ENCODE results near the gene BICC1. TPM values are rescaled to one million over a fixed set of nuclear protein-coding genes. Genes with fewer than 3 reads are reported as not detected.

Gene BICC1
- total RNA-seq, 1 donor from 2014 or later, result 30.3 TPM

DNA sequence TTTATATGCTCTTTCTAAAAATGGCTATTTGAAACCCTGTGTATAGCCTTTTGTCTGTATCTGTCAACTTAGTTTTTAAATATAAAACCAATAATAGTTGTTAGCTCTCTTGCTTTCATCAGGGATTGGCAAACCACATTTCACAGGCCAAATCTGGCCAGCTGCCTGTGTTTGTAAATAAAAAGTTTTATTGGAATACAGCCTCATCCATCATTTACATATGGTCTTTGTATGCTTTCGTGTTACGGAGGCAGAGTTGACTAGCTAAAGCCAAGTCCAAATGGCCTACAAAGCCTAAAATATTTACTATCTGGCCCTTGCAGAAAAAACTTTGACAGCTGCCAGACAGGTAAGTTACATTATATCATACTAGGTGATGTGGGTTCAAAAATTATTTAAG is 235.0 kb downstream of the BICC1 start:
- DNase-seq, result no peak

DNA sequence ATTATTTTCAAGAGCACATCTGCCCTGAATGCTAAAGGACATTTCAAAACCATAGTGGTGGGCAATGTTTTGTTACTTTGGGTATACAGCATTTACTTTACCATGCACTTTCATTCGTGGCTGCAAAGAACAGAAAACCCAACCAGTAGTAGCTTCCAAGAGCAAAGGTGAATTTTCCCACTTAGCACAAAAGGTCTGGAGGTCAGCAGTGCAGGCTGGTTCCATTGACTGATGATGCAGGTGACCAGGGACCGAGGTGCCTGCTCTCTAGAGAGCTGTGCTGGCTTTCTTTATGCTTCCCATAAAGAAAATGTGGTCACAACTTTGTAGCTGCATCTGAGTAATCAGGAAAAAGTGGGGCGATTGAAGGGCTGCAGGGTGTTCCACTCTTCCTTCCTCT is 240.0 kb downstream of the BICC1 start:
- DNase-seq, result no peak

DNA sequence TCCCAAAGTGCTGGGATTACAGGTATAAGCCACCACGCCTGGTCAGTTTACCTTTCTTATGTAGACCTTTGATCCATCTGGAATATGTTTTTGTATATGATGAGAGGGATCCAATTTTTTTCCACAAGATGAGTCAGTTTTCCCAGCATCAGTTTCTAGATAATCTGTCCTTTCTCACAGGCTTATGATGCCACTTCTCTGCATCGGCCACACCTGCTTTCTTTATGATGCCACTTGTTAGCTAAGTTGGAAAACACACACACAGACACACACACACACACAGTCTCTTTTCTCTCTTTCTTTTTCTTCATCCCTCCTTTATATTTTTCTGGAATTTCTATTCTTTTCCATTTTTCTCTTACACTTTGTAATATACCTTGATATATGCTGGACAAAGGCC is 240.8 kb downstream of the BICC1 start:
- DNase-seq, result no peak

DNA sequence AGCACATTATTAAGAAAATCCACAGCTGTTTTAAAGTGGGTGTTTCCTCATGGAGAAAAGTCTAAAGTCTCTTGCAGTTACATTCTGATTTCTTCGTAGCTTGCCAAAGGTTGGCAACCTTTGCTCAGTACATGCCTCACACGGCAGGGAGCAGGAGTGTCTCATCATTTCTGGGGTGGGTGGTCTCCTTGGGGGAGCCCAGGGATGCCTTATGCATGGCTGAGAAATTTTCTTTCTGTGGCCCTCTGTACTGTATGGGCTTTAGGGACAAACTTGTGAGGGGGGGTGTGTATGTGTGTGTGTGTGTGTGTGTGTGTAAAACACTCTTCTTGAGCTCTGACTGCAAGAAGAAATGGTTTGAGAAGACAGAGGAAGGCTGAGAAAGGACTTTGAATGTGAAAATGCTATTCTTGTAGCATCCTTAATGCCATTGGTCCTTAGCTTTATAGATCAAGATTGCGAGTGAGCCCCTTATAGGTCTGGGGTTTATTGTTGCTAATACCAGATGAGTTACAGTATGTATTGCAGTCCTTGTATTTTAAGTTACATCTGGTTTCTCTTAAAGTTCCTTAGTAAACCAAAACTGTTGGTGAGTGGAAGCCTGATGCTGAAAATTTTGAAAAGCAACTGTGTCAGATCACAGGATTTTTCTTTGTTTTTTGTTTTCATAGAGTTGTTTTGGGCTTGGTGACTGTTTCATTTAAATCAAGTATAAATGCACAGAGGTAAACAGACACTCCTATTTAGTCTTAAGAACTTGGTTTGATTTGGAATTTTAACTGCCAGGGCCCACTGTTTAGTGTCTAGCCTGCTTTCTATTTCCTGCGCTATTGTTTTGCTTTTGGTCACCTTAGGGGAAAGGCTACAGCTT is 242.0 kb downstream of the BICC1 start:
- peak; percentile 72 for DNase-seq

DNA sequence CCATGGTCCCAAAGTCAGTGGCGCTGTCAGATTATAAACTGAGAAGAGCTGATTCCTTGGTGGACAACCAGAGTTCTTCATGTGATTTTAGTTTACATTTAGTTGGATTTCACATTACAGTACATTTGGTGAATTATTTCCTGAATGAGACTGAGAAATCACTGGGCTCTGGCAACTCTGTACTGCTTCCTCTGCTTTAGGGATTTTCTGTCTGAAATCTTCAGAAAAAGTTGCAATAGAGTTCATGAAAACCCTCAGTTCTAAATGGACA is 242.6 kb downstream of the BICC1 start:
- DNase-seq, result no peak

DNA sequence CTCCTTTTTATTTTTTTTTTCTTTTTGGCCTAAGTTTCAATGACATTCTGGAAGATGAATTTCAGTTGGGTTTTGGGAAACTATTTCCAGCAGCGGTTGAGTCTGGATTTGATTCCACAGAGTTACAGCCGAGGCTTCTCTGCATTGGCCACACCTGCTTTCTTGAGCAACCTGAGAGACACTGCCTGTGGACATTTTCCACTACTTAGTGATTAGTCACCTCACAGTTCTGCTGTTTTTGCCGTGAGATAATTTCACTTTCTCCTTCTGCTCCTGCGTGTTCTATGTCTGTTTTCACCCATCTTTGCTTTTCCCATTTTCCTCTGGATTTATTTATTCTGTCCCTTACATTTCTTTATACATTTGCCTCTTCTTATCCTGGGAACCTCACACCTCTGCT is 243.0 kb downstream of the BICC1 start:
- DNase-seq, result peak; percentile 69

DNA sequence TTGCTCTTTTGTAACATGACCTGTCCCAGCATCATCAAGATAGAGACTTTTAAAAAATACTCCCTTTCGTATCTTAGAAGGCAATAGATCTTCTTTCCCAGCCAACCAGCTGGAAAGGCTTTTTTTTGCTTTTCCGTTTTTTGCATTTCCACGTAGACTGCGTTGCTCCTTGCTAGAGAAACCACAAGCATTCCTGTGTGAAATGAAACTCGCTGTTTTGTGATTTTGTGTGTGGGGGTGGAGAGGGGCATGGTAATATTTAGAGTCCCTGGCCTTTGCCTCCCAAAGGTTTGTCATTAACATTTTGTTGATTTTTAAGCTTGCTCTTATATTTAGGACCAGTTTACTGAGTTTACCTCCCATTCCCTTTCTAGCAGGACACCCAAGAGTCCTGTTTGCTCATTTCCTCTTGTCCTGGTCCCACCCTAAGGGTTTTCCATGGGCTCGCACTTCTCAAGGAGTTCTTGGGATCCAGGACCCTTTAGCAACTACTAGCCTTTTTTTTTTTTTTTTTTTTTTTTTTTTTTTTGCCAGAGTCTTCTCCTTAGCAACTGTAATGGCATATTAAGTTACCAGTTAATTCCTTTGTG is 243.6 kb downstream of the BICC1 start:
- DNase-seq, result peak; percentile 29

DNA sequence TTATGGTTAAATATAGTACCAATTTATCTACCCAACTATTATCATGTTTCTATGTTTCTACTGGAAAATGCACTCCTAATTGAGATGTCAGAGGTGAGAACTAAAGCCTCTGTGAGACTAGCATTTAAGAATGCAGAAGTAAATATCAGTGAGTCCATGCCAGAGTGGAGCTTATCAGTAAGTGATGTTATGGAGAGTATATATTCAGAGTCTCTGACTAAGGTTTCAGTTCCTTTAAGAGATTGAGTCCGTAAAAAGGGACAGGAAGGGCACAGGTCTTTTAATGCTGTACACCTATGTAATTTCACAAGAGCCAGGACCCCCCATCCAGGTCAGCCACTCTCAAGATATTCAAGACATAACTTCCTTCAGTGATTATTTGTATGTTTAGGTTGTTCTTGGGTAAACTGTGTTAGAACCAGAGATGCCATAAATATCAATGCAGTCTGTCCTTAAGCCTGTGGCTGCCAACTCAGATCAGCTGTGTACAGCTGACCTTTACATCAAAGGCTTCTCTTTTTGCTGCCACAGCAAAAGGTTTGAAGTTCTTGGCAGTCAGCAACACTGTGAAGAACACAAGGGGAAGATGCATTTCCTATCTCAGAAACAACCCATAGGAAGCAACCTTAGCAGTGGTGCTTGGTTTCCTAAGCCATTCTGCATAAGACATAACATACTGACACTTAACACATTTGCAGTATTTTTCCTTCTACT is 244.8 kb downstream of the BICC1 start:
- DNase-seq, result no peak

DNA sequence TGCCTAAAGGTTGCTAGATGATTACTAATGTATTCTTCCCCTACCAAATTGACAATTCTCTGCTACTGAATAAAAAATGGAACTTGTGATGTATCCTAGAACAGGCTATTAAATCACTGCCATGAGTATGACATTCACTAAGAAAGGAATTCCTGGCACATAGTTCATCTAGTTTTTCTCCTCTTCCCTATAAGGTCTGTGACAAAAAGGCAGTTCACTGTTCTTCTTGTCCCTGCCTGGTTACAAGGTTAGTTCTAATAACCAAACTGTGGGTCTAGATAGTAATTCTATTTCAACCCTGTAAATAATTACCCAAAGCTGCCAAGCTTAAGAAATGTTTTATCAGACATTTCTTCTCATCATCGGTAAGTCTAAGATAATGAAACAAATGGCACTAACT is 245.6 kb downstream of the BICC1 start:
- no peak for DNase-seq

DNA sequence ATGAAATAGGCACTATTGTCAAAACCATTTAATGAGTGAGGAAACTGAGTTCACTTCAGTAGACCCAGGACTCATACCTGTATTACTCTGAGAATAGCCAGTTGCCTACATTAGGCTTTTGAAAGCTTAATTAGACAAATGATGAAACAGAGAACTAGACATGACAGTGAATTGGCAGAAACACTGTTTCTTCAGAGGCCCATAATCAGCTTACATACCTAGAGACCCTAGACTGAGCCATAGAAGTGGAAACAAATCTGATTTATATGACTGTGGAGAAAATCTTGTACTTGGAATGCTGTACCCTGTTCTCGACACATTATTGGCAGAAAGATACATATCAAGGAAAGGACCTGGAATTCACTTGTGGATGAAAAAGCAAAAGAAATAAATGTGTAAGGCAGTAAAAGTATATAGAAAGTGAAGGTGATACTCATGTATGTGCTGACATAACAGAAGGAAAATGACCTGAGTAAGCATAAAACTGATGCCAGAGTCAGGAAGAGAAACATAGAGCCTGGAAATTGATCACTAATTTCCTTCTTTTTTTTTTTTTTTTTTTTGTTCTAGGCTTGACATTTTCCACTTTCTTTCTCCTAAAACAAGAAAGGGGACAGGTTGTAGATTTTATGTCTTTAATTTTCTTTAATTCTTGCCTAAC is 251.5 kb downstream of the BICC1 start:
- no peak for DNase-seq

DNA sequence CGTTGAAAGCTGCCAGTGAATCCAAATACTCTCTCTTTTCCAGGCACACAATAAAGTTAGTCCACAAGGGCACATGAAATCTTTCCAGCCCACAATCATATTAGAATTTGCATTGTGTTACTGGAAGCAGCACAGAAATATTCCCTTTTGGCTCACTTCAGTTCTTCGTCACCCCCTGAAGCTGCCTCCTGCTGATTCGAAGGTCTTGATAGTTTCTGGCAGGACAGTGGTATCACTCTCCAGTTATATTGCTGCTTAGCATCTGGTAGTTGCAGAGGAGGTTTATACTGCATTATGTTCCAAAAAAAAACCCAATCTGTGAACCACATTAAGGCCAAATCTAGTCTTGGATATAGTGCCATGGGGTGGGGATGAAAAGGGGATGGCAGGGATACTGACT is 253.2 kb downstream of the BICC1 start:
- DNase-seq, result no peak

DNA sequence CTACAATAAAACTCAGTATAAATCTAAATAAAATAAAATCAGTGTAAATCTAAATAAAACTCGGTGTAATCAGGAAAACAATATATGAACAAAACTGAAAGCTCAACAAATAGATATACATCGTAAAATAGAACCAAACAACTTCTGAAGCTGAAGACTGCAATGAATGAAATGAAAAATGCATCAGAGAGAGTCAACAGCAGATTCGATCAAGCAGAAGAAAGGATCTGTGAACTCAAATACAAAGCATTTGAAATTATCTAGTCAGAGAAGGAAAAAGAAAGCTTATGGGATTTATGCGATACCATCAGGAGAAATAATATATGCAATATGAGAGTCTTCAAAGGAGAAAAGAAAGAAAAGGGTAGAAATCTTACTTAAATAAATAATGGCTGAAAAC is 255.0 kb downstream of the BICC1 start:
- DNase-seq, result no peak

DNA sequence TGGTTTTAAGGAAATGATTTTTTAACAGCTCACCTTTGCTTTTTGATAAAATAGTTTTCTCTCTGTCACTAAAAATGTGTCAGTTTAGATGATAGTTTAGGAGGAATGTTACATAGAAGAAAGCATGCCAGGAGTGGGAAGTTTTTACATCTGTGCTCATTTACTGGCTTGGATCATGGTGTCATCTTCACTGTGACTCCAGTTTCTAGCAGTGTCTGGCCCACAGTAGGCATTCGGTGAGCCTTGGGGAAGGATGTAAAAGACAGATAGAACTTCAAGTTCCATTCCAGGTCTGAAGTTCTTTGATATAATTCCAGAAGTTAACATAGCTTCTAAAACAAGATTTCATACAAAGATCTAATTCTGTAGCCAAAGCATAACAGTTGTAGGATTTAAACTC is 259.2 kb downstream of the BICC1 start:
- DNase-seq, result peak; percentile 20

DNA sequence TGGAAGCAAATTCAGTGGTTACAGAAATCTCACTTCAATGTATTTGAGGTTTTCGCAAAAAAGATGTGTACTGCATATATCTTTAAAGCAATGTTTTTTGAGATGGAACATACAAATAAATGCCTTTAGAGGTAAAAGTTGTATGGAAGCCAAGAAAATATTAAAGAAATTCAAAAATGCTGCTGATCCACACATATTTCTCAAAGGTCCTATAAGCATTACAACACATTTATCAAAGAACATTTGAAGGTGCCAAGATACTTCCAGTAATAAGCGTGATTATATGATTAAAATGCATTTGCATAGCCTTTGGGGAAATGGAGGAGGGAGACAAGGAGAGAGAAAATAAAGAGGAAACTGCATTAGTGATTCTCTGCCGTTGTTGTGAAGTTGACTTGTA is 260.1 kb downstream of the BICC1 start:
- DNase-seq, result no peak

DNA sequence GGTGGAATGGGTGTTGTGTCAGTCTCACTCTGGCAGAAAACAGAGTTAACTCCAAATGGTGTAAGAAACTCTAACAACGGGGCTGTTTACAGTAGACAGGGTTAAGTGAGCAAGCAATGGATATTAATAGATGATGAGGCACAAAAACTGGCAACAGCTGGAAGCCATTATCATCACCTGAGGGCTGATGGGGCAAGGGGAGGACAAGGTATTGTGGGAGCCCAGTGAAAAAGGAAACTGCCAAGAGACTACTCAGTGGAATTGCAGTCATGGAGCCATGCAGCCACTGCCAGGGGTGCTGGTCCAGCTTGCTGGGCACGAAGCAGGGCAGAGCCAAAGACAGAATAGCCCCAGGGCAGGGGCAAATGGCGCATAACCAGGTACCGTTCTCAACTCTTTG is 260.7 kb downstream of the BICC1 start:
- DNase-seq, result no peak

DNA sequence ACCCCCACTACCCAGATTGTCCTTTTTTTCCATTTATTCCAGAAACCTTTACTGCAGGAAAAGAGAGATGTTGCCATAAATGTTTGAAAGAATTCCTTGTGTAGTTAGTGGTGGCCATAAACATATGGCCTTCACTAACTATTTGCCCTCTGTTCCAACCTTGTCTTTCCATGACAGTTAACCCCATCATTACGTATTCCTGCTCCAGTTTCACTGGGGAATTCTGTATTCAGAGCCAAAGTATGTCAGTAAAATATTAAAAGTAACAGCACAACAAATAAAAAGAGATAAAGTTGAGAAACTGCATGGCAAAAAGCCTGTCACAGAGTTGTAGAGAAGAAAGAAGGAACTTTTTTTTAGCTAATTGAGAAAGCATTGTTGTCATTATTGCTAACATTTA is 261.3 kb downstream of the BICC1 start:
- no peak for DNase-seq

DNA sequence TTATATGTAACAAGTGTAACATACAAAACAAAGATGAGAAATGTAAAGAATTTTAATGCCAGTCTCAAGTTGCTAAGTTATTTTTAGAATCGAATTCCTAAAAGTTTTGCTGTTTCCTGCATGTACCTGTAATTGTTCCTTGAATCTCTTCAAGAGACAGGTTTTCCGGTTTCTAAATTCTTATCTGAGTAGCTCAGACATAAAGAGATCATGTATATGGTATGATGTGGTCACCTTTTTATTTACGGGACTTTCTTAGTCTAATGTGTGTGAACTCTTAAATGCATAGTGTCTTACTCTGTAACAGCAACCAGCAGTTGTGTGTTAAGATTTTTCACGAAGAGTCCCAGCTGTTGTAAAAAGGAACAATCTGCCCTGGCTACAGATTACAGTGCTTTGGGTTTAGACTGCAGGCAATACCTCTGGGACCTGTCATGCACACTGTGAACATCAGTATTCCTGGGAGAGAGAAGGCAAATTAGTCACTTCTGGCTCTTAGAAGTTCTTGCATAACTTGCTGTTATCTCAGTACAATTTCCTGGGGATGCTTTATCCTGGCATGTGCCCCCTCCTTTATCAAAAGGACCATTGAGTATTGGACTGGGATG is 263.4 kb downstream of the BICC1 start:
- peak; percentile 32 for DNase-seq

DNA sequence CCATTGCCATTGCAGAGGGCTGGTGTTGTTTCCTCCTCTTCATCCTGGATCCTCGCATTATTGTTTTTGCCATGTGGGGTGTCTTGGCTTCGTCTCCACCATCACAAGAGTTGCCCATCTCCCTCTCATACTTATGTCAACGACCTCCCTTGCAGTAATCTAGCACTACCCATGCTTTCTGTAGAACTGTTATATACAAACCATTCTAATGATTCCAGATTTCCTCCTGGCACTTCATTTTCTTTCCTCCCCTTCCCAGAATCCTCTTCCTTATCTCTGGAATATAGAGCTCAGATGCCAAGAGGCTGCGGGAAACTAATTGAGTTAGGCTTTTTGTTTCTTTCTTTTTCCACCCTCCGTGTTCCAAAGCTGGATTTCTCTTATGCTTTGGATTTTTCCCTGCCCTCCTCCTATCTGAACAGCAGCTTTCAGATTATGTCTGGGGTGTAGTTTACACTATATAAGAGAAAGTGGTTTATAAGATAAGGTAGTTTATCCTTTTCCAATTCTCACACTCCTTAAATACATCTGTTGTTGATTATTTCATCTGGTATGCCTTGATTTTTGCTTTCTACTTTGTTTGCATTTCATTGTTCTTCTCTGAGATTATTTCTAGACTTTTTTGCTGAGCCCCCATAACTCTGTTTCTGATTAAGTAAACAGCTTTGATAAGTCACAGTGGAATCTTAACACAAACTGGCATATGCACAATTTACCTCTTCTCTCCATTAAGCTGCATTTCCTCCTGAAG is 264.1 kb downstream of the BICC1 start:
- DNase-seq, result peak; percentile 22

DNA sequence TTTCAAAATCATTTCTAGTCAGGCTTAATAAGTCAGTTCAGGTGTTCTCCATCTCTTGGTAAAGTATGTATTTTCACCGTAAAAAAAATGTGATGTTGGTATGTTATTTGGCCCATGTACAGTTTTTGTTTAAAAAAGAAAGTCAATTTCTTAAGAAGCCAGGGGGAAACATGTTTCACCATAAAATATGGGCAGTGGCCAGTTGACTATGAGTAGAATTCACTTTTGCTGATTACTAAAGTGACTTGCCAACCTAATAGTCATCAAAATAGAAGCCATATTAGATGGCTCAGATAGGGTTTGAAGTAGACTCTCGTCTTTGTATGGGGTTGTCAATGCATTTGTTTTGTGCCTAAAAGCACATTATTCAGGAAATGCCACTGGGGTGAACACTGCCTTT is 266.3 kb downstream of the BICC1 start:
- no peak for DNase-seq

DNA sequence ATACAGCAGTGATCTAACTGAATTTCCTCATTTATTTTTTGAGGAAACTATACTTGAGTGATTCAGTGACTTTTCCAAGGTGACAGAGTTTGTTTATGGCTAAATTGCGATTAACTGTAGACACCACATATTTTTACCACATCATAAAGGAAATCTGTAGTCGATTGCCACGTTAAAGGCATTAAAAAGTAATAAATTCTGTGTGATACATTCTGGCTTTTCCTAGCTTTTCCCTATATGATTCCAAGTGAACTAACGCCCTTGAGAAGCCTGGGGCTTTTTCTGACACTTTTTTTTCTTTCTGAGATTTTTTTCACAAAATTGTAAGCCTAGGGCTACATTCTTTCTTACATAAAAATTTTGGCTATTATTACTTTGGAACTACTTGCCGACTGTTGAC is 266.9 kb downstream of the BICC1 start:
- DNase-seq, result no peak

DNA sequence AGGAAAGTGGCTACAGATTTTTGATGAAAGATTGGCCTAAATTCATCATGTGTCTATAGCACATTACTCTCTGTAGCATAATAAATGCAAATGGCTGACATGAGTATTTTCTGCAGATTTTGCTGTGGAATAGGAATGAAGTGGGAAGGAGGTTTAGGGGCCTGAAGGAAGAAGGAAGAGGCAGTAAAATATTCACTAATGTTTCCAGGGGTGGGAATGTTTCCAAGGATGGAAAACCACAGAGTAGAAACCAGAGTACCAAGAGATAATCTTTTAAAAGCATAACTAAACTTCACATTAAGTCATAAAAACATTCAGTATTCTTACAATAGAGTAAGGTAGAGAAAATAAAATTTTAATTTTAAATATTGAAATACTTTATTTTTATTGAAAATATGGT is 267.8 kb downstream of the BICC1 start:
- DNase-seq, result no peak

DNA sequence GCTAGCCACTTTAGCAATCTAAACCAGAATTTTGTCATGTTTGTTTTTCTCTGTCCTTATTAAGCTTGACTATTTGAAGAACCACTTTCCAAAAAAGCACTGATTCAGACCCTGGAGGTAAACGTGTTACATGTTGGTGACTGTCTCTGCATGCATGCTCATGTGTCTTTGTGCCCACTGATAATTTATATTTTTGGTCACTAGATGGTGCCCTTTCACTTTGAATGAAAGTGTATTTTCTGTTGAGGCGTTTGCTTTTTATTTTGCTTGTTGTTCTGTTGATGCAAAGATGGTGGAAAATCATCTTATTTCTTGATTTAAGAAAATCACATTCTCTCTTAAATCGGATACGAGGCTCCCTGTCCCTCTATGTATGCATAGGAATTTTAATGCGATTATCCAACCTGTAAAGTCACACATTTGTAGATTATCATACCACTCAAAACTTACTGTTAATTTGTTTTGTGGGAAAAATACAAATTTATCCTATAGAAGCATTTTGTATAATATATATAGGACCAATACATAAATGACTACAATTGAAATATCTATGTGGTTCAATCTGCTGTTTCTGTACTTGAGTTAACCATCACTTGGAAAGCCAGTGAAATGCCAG is 269.3 kb downstream of the BICC1 start:
- peak; percentile 64 for DNase-seq
